Neural cell (in vitro differentiated cells): Measurements from ENCODE around the gene ASPRV1.

Experiments used
- EP300 ChIP-seq: fragments of 450-650 bp; conservative IDR thresholded peaks from 2 replicates; pipeline ENCODE4 v1.6.1; 2014; ENCODE audit warnings: antibody characterized with exemption, mild to moderate bottlenecking, moderate library complexity; ENCODE audit not compliant: poor library complexity, severe bottlenecking
- EZH2 ChIP-seq: fragments of 200-600, 300-800 bp; shearing (Covaris generic), sonication (generic); IDR thresholded peaks from 2 replicates; pipeline ENCODE4 v1.6.1; 2014; ENCODE audit warnings: antibody characterized with exemption, low read length, borderline replicate concordance, mild to moderate bottlenecking; ENCODE audit not compliant: insufficient read depth, poor library complexity, severe bottlenecking
- TF ChIP-seq, protein P1 (sequence below): fragments of 450-650 bp; IDR thresholded peaks from 2 replicates; pipeline ENCODE4 v1.5.1; 2014; ENCODE audit warnings: antibody characterized with exemption, mild to moderate bottlenecking, moderate library complexity; ENCODE audit not compliant: poor library complexity, severe bottlenecking

DNA sequence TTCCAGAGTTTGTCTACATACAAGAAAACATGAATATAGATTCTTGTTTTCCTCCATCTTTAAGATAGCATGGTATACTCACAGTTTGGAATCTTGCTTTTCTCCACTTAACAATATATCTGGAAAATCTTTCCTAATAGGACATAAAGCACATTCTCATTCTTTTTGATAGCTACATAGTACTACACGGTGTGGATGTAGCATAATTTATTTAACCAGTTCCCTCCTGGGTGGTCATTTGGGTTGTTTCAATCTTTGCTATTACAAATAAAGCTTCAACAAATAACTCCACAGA is 26.9 kb downstream of the ASPRV1 start:
- TF ChIP-seq, protein P1, sequence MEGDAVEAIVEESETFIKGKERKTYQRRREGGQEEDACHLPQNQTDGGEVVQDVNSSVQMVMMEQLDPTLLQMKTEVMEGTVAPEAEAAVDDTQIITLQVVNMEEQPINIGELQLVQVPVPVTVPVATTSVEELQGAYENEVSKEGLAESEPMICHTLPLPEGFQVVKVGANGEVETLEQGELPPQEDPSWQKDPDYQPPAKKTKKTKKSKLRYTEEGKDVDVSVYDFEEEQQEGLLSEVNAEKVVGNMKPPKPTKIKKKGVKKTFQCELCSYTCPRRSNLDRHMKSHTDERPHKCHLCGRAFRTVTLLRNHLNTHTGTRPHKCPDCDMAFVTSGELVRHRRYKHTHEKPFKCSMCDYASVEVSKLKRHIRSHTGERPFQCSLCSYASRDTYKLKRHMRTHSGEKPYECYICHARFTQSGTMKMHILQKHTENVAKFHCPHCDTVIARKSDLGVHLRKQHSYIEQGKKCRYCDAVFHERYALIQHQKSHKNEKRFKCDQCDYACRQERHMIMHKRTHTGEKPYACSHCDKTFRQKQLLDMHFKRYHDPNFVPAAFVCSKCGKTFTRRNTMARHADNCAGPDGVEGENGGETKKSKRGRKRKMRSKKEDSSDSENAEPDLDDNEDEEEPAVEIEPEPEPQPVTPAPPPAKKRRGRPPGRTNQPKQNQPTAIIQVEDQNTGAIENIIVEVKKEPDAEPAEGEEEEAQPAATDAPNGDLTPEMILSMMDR, result no peak
- TF ChIP-seq EP300 (no peak), EZH2 (no peak)
